ENCODE measurements around the gene ROBO4. TPM values are rescaled to one million over a fixed set of nuclear protein-coding genes. Genes with fewer than 3 reads are reported as not detected.

Gene ROBO4
- total RNA-seq, 2 donors from 2014 or later, result 8.5 to 18.8 TPM

DNA sequence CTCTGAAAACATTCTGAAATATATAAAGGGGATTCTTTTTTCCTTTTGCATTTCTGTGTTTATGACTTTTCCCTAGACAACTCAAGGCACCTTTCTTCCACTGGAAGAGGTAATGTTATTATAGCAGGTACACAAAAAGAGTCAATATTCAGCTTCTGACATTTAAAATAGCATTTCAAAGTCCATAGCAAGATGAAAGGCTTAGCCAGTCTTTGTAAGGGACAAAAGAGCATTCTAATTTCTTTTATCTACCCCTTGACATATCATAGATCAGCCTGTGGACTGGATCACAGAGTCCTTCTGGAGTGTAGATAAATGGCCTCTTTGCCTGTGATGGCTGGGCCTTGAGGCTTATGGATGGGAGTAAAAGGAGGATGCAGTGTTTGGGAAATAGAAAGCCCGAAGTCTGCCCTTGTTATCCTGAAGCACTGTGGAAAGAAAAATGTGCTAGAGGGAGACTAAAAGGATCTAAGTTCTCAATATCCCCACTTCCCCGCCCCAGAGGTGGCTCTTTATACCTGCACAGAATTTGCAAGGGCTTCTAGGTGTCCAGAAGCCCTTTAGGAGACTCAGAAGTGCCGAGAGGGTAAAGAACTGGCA is 39.8 kb upstream of the ROBO4 start:
- ATAC-seq (ENCODE audit: insufficient number of reproducible peaks, low FRiP score, low read depth), result no peak
- no peaks in the 10 kb centered on the region for H3K27me3 ChIP-seq (replicated peaks; ENCODE audit: insufficient read depth)

DNA sequence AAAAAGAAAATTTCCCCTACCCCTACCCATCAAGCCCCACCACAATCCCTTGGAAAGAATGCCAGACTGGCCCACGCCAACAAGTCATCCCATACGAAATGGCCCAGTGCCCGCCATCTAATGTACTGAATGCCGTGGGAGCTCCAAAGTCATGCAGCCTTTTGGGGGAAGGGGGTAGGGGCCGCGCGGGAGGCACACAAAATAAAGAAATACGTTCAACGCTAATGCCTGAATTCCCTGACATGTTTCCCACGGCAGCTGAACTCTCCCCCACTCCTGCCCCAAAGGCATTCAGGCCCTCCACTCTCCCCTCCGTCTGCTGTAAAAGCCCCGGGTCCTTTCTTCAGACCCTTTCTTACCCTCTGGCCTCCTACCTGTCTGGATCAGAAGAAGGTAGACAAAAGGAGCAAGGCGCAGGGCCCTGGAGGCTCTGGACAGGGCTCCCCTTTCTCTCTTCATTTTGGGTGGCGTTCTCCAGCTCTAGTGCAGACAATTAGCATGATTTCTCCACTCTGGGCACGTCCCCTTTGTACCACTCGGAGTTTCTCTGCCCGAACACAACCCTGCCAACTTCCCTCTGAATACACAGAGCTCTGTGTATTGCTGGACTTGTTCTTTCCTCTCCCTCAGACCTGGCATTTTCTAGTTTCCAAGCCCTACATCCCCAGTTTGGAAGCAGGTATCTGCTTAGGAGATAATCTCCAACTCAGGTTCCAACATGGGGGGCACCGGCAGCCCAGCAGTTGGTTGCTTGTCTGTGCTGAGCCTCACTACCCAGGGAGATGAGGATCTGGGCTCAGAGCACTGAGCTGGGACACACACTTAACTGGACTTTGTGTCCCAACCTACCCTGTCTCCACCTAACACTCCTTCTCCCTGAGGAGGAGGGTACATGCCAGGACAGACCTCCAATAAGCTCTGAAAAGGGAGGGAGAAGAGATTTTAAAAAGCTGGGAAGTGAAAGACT is 38.2 kb upstream of the ROBO4 start, which contains the start of gene HEPACAM:
TSS of gene HEPACAM (minus strand) at position 500 of the 967 bp plus-strand sequence. CDS start at position 459, 41 bp downstream.
- no peak within 1 kb of the TSS for H3K27ac ChIP-seq

More for the DNA sequence above, 39.8 kb upstream of the ROBO4 start:
- Histone ChIP-seq H3K36me3 (no peaks in the 10 kb centered on the region), H3K9me3 (no peaks in the 10 kb centered on the region), H3K4me1 (ENCODE audit: control insufficient read depth in 1 of 2, low read depth in 2 of 2) (no peaks in the 10 kb centered on the region), H3K4me3 (no peak overlapping the region), H3K27ac (no peak overlapping the region)
- no peak for DNase-seq (ENCODE audit: low spot score)
- TF ChIP-seq, protein P1, sequence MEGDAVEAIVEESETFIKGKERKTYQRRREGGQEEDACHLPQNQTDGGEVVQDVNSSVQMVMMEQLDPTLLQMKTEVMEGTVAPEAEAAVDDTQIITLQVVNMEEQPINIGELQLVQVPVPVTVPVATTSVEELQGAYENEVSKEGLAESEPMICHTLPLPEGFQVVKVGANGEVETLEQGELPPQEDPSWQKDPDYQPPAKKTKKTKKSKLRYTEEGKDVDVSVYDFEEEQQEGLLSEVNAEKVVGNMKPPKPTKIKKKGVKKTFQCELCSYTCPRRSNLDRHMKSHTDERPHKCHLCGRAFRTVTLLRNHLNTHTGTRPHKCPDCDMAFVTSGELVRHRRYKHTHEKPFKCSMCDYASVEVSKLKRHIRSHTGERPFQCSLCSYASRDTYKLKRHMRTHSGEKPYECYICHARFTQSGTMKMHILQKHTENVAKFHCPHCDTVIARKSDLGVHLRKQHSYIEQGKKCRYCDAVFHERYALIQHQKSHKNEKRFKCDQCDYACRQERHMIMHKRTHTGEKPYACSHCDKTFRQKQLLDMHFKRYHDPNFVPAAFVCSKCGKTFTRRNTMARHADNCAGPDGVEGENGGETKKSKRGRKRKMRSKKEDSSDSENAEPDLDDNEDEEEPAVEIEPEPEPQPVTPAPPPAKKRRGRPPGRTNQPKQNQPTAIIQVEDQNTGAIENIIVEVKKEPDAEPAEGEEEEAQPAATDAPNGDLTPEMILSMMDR (IDR thresholded peaks at IDR 0.05), result no peak

DNA sequence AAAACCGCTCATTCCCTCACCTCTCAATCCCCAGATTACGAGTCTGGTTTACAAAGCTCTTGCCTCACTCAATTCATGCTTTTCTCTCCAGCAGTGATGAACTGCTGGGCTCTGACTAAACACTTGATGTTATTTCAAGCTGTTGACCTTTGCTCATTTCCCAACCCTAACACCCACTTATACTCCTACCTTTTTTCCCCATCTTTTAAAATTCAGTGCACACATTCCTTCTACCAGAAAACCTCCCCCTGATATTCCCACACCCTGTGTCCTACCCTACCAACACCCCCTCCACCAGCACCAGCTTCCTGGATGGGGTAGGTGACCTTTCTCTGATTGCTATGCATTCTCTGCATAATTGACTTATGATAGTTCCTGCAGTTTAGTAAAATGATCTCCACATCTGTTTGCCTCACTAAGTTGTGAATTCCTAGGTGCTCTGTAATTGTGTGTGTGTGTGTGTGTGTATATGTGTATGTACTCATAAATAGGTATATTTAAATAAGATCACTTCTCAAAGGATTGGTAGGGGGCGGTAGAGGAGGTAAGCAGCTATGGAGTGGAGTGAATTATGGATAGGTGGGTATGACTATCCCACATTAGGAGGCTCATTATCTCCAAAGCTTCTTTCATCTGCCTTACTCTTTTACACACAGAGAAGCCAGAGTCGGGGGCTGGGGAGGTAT is 37.3 kb upstream of the ROBO4 start:
- TF ChIP-seq, protein P1 (IDR thresholded peaks at IDR 0.05), result no peak
- Histone ChIP-seq H3K27ac (no peak overlapping the region), H3K9me3 (no peaks in the 10 kb centered on the region), H3K4me1 (ENCODE audit: control insufficient read depth in 1 of 2, low read depth in 2 of 2) (no peaks in the 10 kb centered on the region), H3K27me3 (replicated peaks; ENCODE audit: insufficient read depth) (no peaks in the 10 kb centered on the region), H3K4me3 (no peak overlapping the region), H3K36me3 (no peaks in the 10 kb centered on the region)
- DNase-seq (ENCODE audit: low spot score) (no peak), ATAC-seq (ENCODE audit: insufficient number of reproducible peaks, low FRiP score, low read depth) (no peak)

More for the DNA sequence above, 38.2 kb upstream of the ROBO4 start, which contains the start of gene HEPACAM:
- Histone ChIP-seq H3K27me3 (replicated peaks; ENCODE audit: insufficient read depth) (no peaks in the 10 kb centered on the region), H3K4me3 (no peak within 1 kb of the TSS), H3K9me3 (no peaks in the 10 kb centered on the region), H3K36me3 (no peaks in the 10 kb centered on the region), H3K4me1 (ENCODE audit: control insufficient read depth in 1 of 2, low read depth in 2 of 2) (no peaks in the 10 kb centered on the region)
- TF ChIP-seq, protein P1 (IDR thresholded peaks at IDR 0.05), result no peak
- ATAC-seq (ENCODE audit: insufficient number of reproducible peaks, low FRiP score, low read depth) (no peak), DNase-seq (ENCODE audit: low spot score) (no peak)

DNA sequence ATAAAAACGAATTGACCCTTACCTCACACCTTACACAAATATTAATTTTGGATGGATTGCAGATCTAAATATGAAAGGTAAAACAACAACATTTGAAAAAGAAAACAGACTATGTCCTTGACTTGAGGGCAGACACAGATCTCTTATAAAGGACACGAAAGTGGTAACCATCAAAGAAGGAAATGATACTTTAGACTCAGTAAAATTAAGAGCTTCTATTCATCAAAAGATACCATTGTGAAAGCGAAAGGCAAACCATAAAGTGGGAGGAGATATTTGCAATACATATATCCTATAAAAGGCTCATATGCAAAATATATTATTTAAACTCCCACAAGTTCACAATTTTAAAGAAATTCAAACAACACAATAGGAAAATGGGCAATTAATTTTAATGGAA is 33.1 kb upstream of the ROBO4 start:
- no peak overlapping the region for H3K27ac ChIP-seq
- no peak overlapping the region for H3K4me3 ChIP-seq
- H3K36me3 ChIP-seq, result no peaks in the 10 kb centered on the region
- no peaks in the 10 kb centered on the region for H3K9me3 ChIP-seq
- TF ChIP-seq, protein P1 (IDR thresholded peaks at IDR 0.05), result no peak
- no peak for DNase-seq (ENCODE audit: low spot score)
- no peaks in the 10 kb centered on the region for H3K4me1 ChIP-seq (ENCODE audit: control insufficient read depth in 1 of 2, low read depth in 2 of 2)
- H3K27me3 ChIP-seq (replicated peaks; ENCODE audit: insufficient read depth), result no peaks in the 10 kb centered on the region
- no peak for ATAC-seq (ENCODE audit: insufficient number of reproducible peaks, low FRiP score, low read depth)

All from thoracic aorta (tissue), 2 donors.